D721Med (cell line): ENCODE measurements around the gene TOMM40L.
A peak's percentile ranks its signal among the peaks of the same experiment; 100 is the strongest.

Source experiments
- DNase-seq: peaks from one replicate; pipeline ENCODE4 v3.0.0; 2011; ENCODE audit warnings: low spot score; ENCODE audit not compliant: insufficient read length
- FAIRE-seq: peaks from 2 replicates; lab custom pipeline; 2011; peaks lifted over from hg19 to GRCh38; lab: Jason Lieb, UNC
- TF ChIP-seq, protein P1 (sequence below): IDR thresholded peaks from 2 replicates; pipeline ENCODE4 v1.5.1; 2012; ENCODE audit warnings: mild to moderate bottlenecking, control low read depth; ENCODE audit not compliant: insufficient read depth; ENCODE audit errors: missing control alignments

Gene TOMM40L

GRCh38 chr1:161182214-161182613, 43.6 kb upstream of the TOMM40L start:
- DNase-seq (no peak), FAIRE-seq (no peak)
- TF ChIP-seq, protein P1, sequence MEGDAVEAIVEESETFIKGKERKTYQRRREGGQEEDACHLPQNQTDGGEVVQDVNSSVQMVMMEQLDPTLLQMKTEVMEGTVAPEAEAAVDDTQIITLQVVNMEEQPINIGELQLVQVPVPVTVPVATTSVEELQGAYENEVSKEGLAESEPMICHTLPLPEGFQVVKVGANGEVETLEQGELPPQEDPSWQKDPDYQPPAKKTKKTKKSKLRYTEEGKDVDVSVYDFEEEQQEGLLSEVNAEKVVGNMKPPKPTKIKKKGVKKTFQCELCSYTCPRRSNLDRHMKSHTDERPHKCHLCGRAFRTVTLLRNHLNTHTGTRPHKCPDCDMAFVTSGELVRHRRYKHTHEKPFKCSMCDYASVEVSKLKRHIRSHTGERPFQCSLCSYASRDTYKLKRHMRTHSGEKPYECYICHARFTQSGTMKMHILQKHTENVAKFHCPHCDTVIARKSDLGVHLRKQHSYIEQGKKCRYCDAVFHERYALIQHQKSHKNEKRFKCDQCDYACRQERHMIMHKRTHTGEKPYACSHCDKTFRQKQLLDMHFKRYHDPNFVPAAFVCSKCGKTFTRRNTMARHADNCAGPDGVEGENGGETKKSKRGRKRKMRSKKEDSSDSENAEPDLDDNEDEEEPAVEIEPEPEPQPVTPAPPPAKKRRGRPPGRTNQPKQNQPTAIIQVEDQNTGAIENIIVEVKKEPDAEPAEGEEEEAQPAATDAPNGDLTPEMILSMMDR: no peak

DNA sequence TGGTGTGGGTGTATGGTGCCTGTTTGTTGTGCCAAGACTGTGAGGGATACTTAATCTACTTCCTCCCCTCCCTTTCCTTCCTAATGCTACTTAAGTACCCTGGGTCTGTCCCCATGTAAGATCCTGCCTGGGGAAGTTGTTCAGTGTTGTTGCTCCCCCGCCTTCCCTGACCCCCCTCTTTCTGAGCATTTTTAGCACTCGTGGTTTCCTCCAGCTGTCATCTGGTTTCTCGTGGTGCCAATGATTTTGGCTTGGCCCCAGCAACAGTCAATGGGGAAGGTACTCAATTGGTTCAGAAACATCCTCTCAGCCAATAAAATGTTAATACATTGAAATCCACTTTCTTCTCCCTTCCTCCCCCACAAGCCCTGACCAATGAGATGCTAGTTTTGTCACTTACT, 40.6 kb upstream of the TOMM40L start:
- DNase-seq (no peak), FAIRE-seq (peak; percentile 92)
- TF ChIP-seq, protein P1: no peak

- peak; percentile 70 for FAIRE-seq
- TF ChIP-seq, protein P1: no peak
- DNase-seq: no peak
Measured at GRCh38 chr1:161185732-161186311, 40.0 kb upstream of the TOMM40L start.

DNA sequence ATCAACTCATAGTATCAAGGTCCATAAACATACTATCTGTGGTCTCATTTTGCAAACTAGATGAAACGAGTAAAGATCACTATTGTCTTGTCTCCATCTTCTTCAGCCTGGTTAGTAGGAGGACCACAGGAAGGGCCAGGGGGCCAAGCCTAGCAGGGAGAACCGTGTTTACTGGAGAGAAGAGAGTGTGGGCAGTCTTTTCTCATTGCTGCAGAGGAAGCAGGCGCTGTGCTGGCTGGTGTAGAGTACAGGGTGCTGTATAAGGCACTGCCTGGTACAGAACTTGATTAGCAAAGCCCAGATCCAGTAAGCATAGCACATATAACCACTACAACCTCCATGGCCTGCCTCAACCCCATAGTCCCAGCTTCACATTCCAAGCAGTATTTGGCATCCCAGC, 38.5 kb upstream of the TOMM40L start:
- FAIRE-seq: no peak
- DNase-seq: no peak
- TF ChIP-seq, protein P1: no peak

DNA sequence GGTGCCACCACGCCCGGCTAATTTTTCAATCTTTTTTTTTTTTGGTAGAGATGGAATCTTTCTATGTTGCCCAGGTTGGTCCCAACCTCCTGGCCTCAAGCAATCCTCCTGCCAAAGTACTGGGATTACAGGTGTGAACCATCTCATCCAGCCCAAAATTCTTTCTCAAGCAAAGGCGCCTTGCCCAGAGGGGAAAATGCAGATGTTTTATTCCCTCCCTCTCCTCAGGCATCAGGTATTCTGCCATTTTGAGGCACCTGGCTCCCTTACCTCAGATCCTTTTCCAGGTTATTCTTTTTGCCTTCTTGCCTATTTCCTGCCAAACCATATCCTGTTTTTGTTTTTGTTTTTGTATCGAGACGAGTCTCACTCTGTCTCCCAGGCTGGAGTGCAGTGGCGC, 37.5 kb upstream of the TOMM40L start:
- TF ChIP-seq, protein P1: no peak
- DNase-seq (no peak), FAIRE-seq (no peak)

DNA sequence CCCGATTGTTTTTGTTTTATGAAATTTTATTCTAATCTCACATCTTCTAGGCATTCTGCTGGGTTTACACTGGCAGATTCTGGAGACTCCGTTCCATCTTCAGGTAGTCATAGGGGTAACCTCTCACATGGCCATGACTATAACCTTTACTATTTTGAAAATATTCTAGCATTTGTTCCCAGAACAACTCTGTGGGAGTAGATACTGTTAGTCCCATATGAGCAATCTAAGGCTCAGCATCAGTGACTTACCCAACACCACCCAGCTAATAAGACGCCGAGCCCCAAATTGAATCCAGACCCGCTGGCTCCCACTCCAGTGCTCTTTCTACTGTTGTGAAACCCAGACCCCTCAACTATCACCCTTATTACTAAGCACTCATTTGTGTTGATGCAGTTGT, 36.8 kb upstream of the TOMM40L start:
- no peak for FAIRE-seq
- DNase-seq: no peak
- TF ChIP-seq, protein P1: no peak

DNA sequence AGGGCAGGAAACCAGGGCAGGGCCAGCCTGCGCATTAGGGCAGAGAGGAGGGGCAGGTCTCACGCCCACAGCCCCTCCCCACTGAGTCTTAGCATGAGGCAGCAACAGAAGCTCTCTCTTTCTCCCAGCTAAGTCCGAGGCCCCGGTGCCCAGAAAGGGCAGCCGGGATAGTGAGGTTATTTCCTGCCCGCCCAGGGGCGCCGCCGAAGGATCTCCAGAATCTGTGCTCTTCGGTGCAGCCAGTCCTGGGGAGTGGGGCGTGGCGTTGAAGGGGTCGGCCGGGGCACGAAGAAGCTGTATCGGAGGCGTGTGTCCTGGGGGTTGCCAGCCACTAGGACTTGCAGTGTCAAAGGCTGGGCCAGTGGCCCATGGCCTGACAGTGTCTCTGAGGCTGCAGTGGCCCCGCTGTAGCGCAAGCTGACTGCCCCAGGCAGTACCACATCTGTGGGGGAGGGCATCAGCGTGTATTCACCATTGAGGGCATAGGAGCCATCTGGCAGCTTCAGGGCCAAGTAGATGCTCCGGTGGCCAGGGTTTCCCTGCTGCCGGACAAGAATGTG, 34.8 kb upstream of the TOMM40L start:
- TF ChIP-seq, protein P1: no peak
- no peak for FAIRE-seq
- DNase-seq: no peak
